Neural cell (in vitro differentiated cells): Measurements from ENCODE around the gene WNT16.

Experiments
- CTCF ChIP-seq: fragments of 450-650 bp; IDR thresholded peaks from 2 replicates; pipeline ENCODE4 v1.5.1; 2014; ENCODE audit warnings: antibody characterized with exemption, mild to moderate bottlenecking, moderate library complexity; ENCODE audit not compliant: poor library complexity, severe bottlenecking
- EP300 ChIP-seq: fragments of 450-650 bp; conservative IDR thresholded peaks from 2 replicates; pipeline ENCODE4 v1.6.1; 2014; ENCODE audit warnings: antibody characterized with exemption, mild to moderate bottlenecking, moderate library complexity; ENCODE audit not compliant: poor library complexity, severe bottlenecking
- EZH2 ChIP-seq: fragments of 200-600, 300-800 bp; shearing (Covaris generic), sonication (generic); IDR thresholded peaks from 2 replicates; pipeline ENCODE4 v1.6.1; 2014; ENCODE audit warnings: antibody characterized with exemption, low read length, borderline replicate concordance, mild to moderate bottlenecking; ENCODE audit not compliant: insufficient read depth, poor library complexity, severe bottlenecking
- MXI1 ChIP-seq: fragments of 450-650 bp; conservative IDR thresholded peaks from 2 replicates; pipeline ENCODE4 v1.6.1; 2014; ENCODE audit warnings: antibody characterized with exemption, mild to moderate bottlenecking; ENCODE audit not compliant: poor library complexity, severe bottlenecking
- POLR2AphosphoS5 ChIP-seq: IDR thresholded peaks from 2 replicates; pipeline ENCODE4 v1.6.1; 2012
- RAD21 ChIP-seq: fragments of 450-650 bp; conservative IDR thresholded peaks from 2 replicates; pipeline ENCODE4 v1.6.1; 2014; ENCODE audit warnings: antibody characterized with exemption, mild to moderate bottlenecking, moderate library complexity
- REST ChIP-seq: IDR thresholded peaks from 2 replicates; pipeline ENCODE4 v1.6.1; 2012; ENCODE audit warnings: borderline replicate concordance
- SMC3 ChIP-seq: fragments of 450-650 bp; conservative IDR thresholded peaks from 2 replicates; pipeline ENCODE4 v1.6.1; 2014; ENCODE audit warnings: antibody characterized with exemption, mild to moderate bottlenecking, moderate library complexity; ENCODE audit not compliant: poor library complexity
- TAF1 ChIP-seq: IDR thresholded peaks from 2 replicates; pipeline ENCODE4 v1.6.1; 2012; ENCODE audit warnings: low read depth

GRCh38 chr7:121351682-121352081 is 22.9 kb downstream of the WNT16 start:
- TF ChIP-seq CTCF (no peak), TAF1 (no peak), EZH2 (no peak), SMC3 (no peak), POLR2AphosphoS5 (no peak), REST (no peak), EP300 (no peak), MXI1 (no peak), RAD21 (no peak)
